Measurements from ENCODE around the gene NRXN3. TPM values are rescaled to one million over a fixed set of nuclear protein-coding genes. Genes with fewer than 3 reads are reported as not detected.

NRXN3 gene
- total and polyA plus RNA-seq, 2 of the 4 experiments (the other 2 are of a cell fraction) = 4.8 to 25.1 TPM

GRCh38 chr14:79598339-79598738, 1428.2 kb downstream of the NRXN3 start:
- Histone ChIP-seq H3K4ac (ENCODE audit: low read depth, low read length) (peak overlapping the region; percentile 65; the same call in 1 of the 2 replicates), H3K4me1 (ENCODE audit: control insufficient read depth, insufficient read depth, low read length) (no peaks in the 10 kb centered on the region; the same call in 1 of the 2 replicates), H3K9me3 (ENCODE audit: control insufficient read depth, insufficient read depth, low read length) (peaks cover 2% of the 10 kb centered on the region; the same call in 1 of the 2 replicates), H2BK120ac (ENCODE audit: low read depth, low read length) (peak overlapping the region; percentile 66), H2BK20ac (ENCODE audit: low read depth, low read length) (peak overlapping the region; percentile 61; the same call in 1 of the 2 replicates), H3K4me3 (ENCODE audit: insufficient read depth, low read depth, low read length) (no peak overlapping the region), H2BK5ac (ENCODE audit: low read depth, low read length, poor library complexity, severe bottlenecking) (peak overlapping the region; percentile 52), H4K5ac (ENCODE audit: low read depth, low read length) (peak overlapping the region; percentile 58; the same call in 1 of the 2 replicates), H3K23ac (ENCODE audit: low read depth, low read length) (no peak overlapping the region), H2AFZ (replicated peaks; ENCODE audit: low read length, poor library complexity) (no peak overlapping the region), H3K27ac (ENCODE audit: insufficient read depth, low read length) (no peak overlapping the region), H3K56ac (ENCODE audit: extremely low read depth, insufficient read depth, low read length) (no peak overlapping the region), H2AK5ac (ENCODE audit: low read depth, low read length) (no peak overlapping the region), H3K14ac (replicated peaks; ENCODE audit: low read depth, low read length) (peak overlapping the region; percentile 14; the same call in 1 of the 2 replicates), H3K27me3 (ENCODE audit: control insufficient read depth, insufficient read depth, low read length) (no peaks in the 10 kb centered on the region), H3K9ac (ENCODE audit: low read depth, low read length) (no peak overlapping the region), H2BK15ac (ENCODE audit: low read depth, low read length) (peak overlapping the region; percentile 15; the same call in 1 of the 3 replicates), H3K36me3 (ENCODE audit: control insufficient read depth, insufficient read depth, low read length) (no peaks in the 10 kb centered on the region), H3K18ac (ENCODE audit: low read depth, low read length) (peak overlapping the region; percentile 43; the same call in 1 of the 2 replicates), H2AK9ac (replicated peaks; ENCODE audit: low read depth, low read length, poor library complexity) (no peak overlapping the region), H4K91ac (ENCODE audit: insufficient read depth, low read depth, low read length) (peak overlapping the region; percentile 54), H3K79me1 (ENCODE audit: low read depth in 1 of 2, low read length in 2 of 2) (no peaks in the 10 kb centered on the region), H4K8ac (ENCODE audit: low read depth in 2 of 2, low read length in 2 of 2) (peak overlapping the region in 1 of 2 experiments; percentile 52; a peak in 2 of 4 replicates), H4K20me1 (ENCODE audit: insufficient read depth, low read length) (no peaks in the 10 kb centered on the region), H3K4me2 (ENCODE audit: low read depth, low read length) (peak overlapping the region; percentile 27; the same call in 1 of the 2 replicates), H3K9me1 (ENCODE audit: insufficient read depth, low read length) (no peaks in the 10 kb centered on the region)
- dilution Hi-C loops (cut with HindIII; ENCODE audit: low sequenced_read_pairs, unreplicated experiment) = no loop called here
- ATAC-seq (ENCODE audit: low read depth) = peak; percentile 70
- peak; percentile 75 for TF ChIP-seq CEBPB (IDR thresholded peaks at IDR 0.05; ENCODE audit: low read depth, low read length)
- TF ChIP-seq MXI1 (IDR thresholded peaks at IDR 0.05; ENCODE audit: borderline replicate concordance, low read depth, low read length) = no peak
- ChIA-PET CTCF (no interaction called here), POLR2A (ENCODE audit: unreplicated experiment) (interaction anchor here (0.6 kb wide), 1 partner anchor 615 kb away, joined by 3 read pairs; no protein-coding TSS in a partner anchor)
- DNase-seq = peak; percentile 84
- intact Hi-C loops (cut with micrococcal nuclease) = no loop called here
- in situ Hi-C loops (cut with MboI; ENCODE audit: low sequenced_read_pairs) = no loop called here
- no CpG with 5 or more reads among the region's 2 CpGs for WGBS, 2 experiments (ENCODE audit: extremely low coverage in 2 of 2, insufficient read length in 1 of 2)
- BruUV-seq (replicated peaks) = no TSS peak

Data from IMR-90 (cell line).